ENCODE measurements around the gene NR4A1.

- TF ChIP-seq BHLHE40 (IDR thresholded peaks at IDR 0.05; ENCODE audit: borderline replicate concordance in 1 of 2, low read depth in 2 of 2, low read length in 1 of 2): no peak
- TF ChIP-seq, protein P1, sequence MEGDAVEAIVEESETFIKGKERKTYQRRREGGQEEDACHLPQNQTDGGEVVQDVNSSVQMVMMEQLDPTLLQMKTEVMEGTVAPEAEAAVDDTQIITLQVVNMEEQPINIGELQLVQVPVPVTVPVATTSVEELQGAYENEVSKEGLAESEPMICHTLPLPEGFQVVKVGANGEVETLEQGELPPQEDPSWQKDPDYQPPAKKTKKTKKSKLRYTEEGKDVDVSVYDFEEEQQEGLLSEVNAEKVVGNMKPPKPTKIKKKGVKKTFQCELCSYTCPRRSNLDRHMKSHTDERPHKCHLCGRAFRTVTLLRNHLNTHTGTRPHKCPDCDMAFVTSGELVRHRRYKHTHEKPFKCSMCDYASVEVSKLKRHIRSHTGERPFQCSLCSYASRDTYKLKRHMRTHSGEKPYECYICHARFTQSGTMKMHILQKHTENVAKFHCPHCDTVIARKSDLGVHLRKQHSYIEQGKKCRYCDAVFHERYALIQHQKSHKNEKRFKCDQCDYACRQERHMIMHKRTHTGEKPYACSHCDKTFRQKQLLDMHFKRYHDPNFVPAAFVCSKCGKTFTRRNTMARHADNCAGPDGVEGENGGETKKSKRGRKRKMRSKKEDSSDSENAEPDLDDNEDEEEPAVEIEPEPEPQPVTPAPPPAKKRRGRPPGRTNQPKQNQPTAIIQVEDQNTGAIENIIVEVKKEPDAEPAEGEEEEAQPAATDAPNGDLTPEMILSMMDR (IDR thresholded peaks at IDR 0.05 in 2 of 3, conservative IDR thresholded peaks at IDR 0.05 in 1 of 3; ENCODE audit: control insufficient read depth in 2 of 3, extremely low read depth in 1 of 3, insufficient read depth in 1 of 3, low read depth in 3 of 3, low read length in 3 of 3): no peak
- TF ChIP-seq CREB1 (IDR thresholded peaks at IDR 0.05; ENCODE audit: low read depth): no peak
- TF ChIP-seq POU2F2 (IDR thresholded peaks at IDR 0.05; ENCODE audit: borderline replicate concordance, low read depth, low read length): no peak
- TF ChIP-seq DPF2 (IDR thresholded peaks at IDR 0.05): no peak
- TF ChIP-seq IKZF2 (IDR thresholded peaks at IDR 0.05): no peak
- no peak for TF ChIP-seq HCFC1 (IDR thresholded peaks at IDR 0.05; ENCODE audit: low read length)
- TF ChIP-seq, protein P2, sequence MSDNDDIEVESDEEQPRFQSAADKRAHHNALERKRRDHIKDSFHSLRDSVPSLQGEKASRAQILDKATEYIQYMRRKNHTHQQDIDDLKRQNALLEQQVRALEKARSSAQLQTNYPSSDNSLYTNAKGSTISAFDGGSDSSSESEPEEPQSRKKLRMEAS (IDR thresholded peaks at IDR 0.05; ENCODE audit: low read depth, low read length): no peak
- TF ChIP-seq, protein P3, sequence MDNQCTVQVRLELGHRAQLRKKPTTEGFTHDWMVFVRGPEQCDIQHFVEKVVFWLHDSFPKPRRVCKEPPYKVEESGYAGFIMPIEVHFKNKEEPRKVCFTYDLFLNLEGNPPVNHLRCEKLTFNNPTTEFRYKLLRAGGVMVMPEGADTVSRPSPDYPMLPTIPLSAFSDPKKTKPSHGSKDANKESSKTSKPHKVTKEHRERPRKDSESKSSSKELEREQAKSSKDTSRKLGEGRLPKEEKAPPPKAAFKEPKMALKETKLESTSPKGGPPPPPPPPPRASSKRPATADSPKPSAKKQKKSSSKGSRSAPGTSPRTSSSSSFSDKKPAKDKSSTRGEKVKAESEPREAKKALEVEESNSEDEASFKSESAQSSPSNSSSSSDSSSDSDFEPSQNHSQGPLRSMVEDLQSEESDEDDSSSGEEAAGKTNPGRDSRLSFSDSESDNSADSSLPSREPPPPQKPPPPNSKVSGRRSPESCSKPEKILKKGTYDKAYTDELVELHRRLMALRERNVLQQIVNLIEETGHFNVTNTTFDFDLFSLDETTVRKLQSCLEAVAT (IDR thresholded peaks at IDR 0.05): no peak
- TF ChIP-seq CHD4 (IDR thresholded peaks at IDR 0.05): no peak
- TF ChIP-seq RFX5 (IDR thresholded peaks at IDR 0.05; ENCODE audit: low read depth, low read length): no peak
- TF ChIP-seq EP300 (IDR thresholded peaks at IDR 0.05; ENCODE audit: borderline replicate concordance in 1 of 2, control insufficient read depth in 1 of 2, low read depth in 2 of 2, low read length in 2 of 2): no peak
- no peak for TF ChIP-seq BCLAF1 (IDR thresholded peaks at IDR 0.05)
- TF ChIP-seq, protein P4, sequence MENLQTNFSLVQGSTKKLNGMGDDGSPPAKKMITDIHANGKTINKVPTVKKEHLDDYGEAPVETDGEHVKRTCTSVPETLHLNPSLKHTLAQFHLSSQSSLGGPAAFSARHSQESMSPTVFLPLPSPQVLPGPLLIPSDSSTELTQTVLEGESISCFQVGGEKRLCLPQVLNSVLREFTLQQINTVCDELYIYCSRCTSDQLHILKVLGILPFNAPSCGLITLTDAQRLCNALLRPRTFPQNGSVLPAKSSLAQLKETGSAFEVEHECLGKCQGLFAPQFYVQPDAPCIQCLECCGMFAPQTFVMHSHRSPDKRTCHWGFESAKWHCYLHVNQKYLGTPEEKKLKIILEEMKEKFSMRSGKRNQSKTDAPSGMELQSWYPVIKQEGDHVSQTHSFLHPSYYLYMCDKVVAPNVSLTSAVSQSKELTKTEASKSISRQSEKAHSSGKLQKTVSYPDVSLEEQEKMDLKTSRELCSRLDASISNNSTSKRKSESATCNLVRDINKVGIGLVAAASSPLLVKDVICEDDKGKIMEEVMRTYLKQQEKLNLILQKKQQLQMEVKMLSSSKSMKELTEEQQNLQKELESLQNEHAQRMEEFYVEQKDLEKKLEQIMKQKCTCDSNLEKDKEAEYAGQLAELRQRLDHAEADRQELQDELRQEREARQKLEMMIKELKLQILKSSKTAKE (IDR thresholded peaks at IDR 0.05; ENCODE audit: low read depth, poor library complexity, severe bottlenecking): no peak
These were observed 47.7 kb upstream of the NR4A1 start for GRCh38 chr12:52003591-52003990.
